WTC11 (cell line): ENCODE results near the gene MON2. TPM values are rescaled to one million over a fixed set of nuclear protein-coding genes. Genes with fewer than 3 reads are reported as not detected.

ENCODE experiments used
- ATAC-seq: fragments of 200-7000 bp; cut with Tn5 transposase; 2 replicates; pipeline ENCODE4 v1.10.0; 2021; ENCODE audit warnings: mild to moderate bottlenecking, moderate library complexity
- CTCF ChIA-PET: fragments of 300-600 bp; sonication (Branson Sonifier 250); formaldehyde crosslinking; loops from one replicate; lab custom pipeline; 2021; ENCODE audit warnings: antibody characterized with exemption; lab: Charles Lee
- POLR2A ChIA-PET: fragments of 350-600 bp; sonication (Branson Sonifier 250); formaldehyde crosslinking; loops from one replicate; lab custom pipeline; 2021; ENCODE audit warnings: antibody characterized with exemption; lab: Charles Lee
- DNase-seq: peaks from one replicate; pipeline ENCODE4 v3.0.0; 2021; ENCODE audit warnings: low spot score
- H3K27ac Mint-ChIP-seq: 2 replicates; pipeline ENCODE4 v1.8.0; 2021; ENCODE audit warnings: mixed read lengths
- H3K27me3 Mint-ChIP-seq: 2 replicates; pipeline ENCODE4 v1.8.0; 2021; ENCODE audit warnings: low read depth, mild to moderate bottlenecking, moderate library complexity, mixed read lengths
- H3K36me3 Mint-ChIP-seq: 2 replicates; pipeline ENCODE4 v1.8.0; 2021; ENCODE audit warnings: mixed read lengths
- H3K4me1 Mint-ChIP-seq: 2 replicates; pipeline ENCODE4 v1.8.0; 2022; ENCODE audit warnings: mixed read lengths
- H3K4me3 Mint-ChIP-seq: 2 replicates; pipeline ENCODE4 v1.8.0; 2021; ENCODE audit warnings: mild to moderate bottlenecking, moderate library complexity, mixed read lengths
- H3K9me3 Mint-ChIP-seq: 2 replicates; pipeline ENCODE4 v1.8.0; 2021; ENCODE audit warnings: mixed read lengths
- AFF4 ChIP-seq: sonication (generic); formaldehyde crosslinking; IDR thresholded peaks from 2 replicates; pipeline ENCODE4 v1.8.1; 2023; ENCODE audit warnings: mild to moderate bottlenecking, missing genetic modification reagents, borderline replicate concordance
- CREB1 ChIP-seq: sonication (generic); formaldehyde crosslinking; IDR thresholded peaks from 2 replicates; pipeline ENCODE4 v1.8.0; 2023; ENCODE audit warnings: mild to moderate bottlenecking, missing genetic modification reagents
- EMX1 ChIP-seq: fragments of 250-450 bp; sonication (Bioruptor Pico); IDR thresholded peaks from 2 replicates; pipeline ENCODE4 v1.8.0; 2021; ENCODE audit warnings: mild to moderate bottlenecking
- GABPB1 ChIP-seq: sonication (generic); formaldehyde crosslinking; IDR thresholded peaks from 2 replicates; pipeline ENCODE4 v1.8.1; 2023; ENCODE audit warnings: mild to moderate bottlenecking, missing genetic modification reagents
- HMGA2 ChIP-seq: fragments of 250-450 bp; sonication (Bioruptor Pico); IDR thresholded peaks from 2 replicates; pipeline ENCODE4 v1.4.0; 2021; ENCODE audit warnings: mild to moderate bottlenecking, moderate library complexity
- KAT7 ChIP-seq: sonication (generic); formaldehyde crosslinking; IDR thresholded peaks from 2 replicates; pipeline ENCODE4 v1.8.1; 2023; ENCODE audit warnings: missing genetic modification reagents, mild to moderate bottlenecking, borderline replicate concordance
- MAX ChIP-seq: sonication (generic); formaldehyde crosslinking; IDR thresholded peaks from 2 replicates; pipeline ENCODE4 v1.8.0; 2022; ENCODE audit warnings: mild to moderate bottlenecking, missing genetic modification reagents
- NR1H2 ChIP-seq: sonication (generic); formaldehyde crosslinking; IDR thresholded peaks from 2 replicates; pipeline ENCODE4 v1.9.0; 2021; ENCODE audit warnings: mild to moderate bottlenecking, moderate library complexity, missing genetic modification reagents
- NR2C2 ChIP-seq: sonication (generic); formaldehyde crosslinking; IDR thresholded peaks from 2 replicates; pipeline ENCODE4 v1.8.0; 2022; ENCODE audit warnings: mild to moderate bottlenecking, missing genetic modification reagents
- PRDM15 ChIP-seq: sonication (generic); formaldehyde crosslinking; IDR thresholded peaks from 2 replicates; pipeline ENCODE4 v1.8.0; 2022; ENCODE audit warnings: missing genetic modification reagents
- PREB ChIP-seq: sonication (generic); formaldehyde crosslinking; IDR thresholded peaks from 2 replicates; pipeline ENCODE4 v1.8.1; 2022; ENCODE audit warnings: mild to moderate bottlenecking, missing genetic modification reagents, moderate library complexity, borderline replicate concordance
- PRRX2 ChIP-seq: fragments of 250-450 bp; sonication (Bioruptor Pico); IDR thresholded peaks from 2 replicates; pipeline ENCODE4 v1.8.0; 2021; ENCODE audit warnings: mild to moderate bottlenecking
- RELA ChIP-seq: sonication (generic); formaldehyde crosslinking; IDR thresholded peaks from 2 replicates; pipeline ENCODE4 v1.8.1; 2022; ENCODE audit warnings: missing genetic modification reagents, mild to moderate bottlenecking, borderline replicate concordance
- SOX15 ChIP-seq: fragments of 250-450 bp; sonication (Bioruptor Pico); IDR thresholded peaks from 2 replicates; pipeline ENCODE4 v1.9.0; 2021; ENCODE audit warnings: mild to moderate bottlenecking
- TEAD4 ChIP-seq: sonication (generic); formaldehyde crosslinking; IDR thresholded peaks from 2 replicates; pipeline ENCODE4 v1.8.0; 2022; ENCODE audit warnings: mild to moderate bottlenecking, missing genetic modification reagents
- TP53 ChIP-seq: sonication (generic); formaldehyde crosslinking; IDR thresholded peaks from 2 replicates; pipeline ENCODE4 v1.8.1; 2023; ENCODE audit warnings: mild to moderate bottlenecking, missing genetic modification reagents
- USF2 ChIP-seq: sonication (generic); formaldehyde crosslinking; IDR thresholded peaks from 2 replicates; pipeline ENCODE4 v1.8.1; 2023; ENCODE audit warnings: mild to moderate bottlenecking, missing genetic modification reagents, moderate library complexity
- ZBTB43 ChIP-seq: sonication (generic); formaldehyde crosslinking; IDR thresholded peaks from 2 replicates; pipeline ENCODE4 v1.8.1; 2023; ENCODE audit warnings: mild to moderate bottlenecking, missing genetic modification reagents
- ZMAT4 ChIP-seq: fragments of 250-450 bp; sonication (Bioruptor Pico); IDR thresholded peaks from 2 replicates; pipeline ENCODE4 v1.9.0; 2021; ENCODE audit warnings: mild to moderate bottlenecking
- ZNF121 ChIP-seq: sonication (generic); formaldehyde crosslinking; IDR thresholded peaks from 2 replicates; pipeline ENCODE4 v1.8.0; 2023; ENCODE audit warnings: missing genetic modification reagents
- ZNF423 ChIP-seq: fragments of 250-450 bp; sonication (Bioruptor Pico); IDR thresholded peaks from 2 replicates; pipeline ENCODE4 v2.1.2; 2022; ENCODE audit warnings: mild to moderate bottlenecking, moderate library complexity
- ZNF425 ChIP-seq: fragments of 250-450 bp; sonication (Bioruptor Pico); conservative IDR thresholded peaks from 2 replicates; pipeline ENCODE4 v1.9.0; 2021; ENCODE audit warnings: mild to moderate bottlenecking
- total RNA-seq: library from RNA; stranded (reverse); gene quantifications from 3 replicates; pipeline ENCODE4 v1.2.3, GENCODE V29; 2021

Gene MON2
- total RNA-seq, 1 experiment from 2014 or later: 25.8 TPM

- TF ChIP-seq PREB: no peak
- TF ChIP-seq SOX15: no peak
Measured at GRCh38 chr12:62543324-62543723, 76.7 kb downstream of the MON2 start (continued).

- Mint-ChIP-seq H3K9me3 (no peaks in the 10 kb centered on the region), H3K27ac (peak overlapping the region; percentile 42; the same call in 1 of the 2 replicates), H3K4me1 (no peaks in the 10 kb centered on the region), H3K4me3 (no peak overlapping the region), H3K36me3 (peaks cover 9% of the 10 kb centered on the region; the same call in 1 of the 2 replicates), H3K27me3 (no peaks in the 10 kb centered on the region)
- no peak for ATAC-seq
- ChIA-PET CTCF (interaction anchor here (1.1 kb wide), 1 partner anchor 38 kb away, joined by 3 read pairs; no protein-coding TSS in a partner anchor), POLR2A (no interaction called here)
- no peak for DNase-seq
- no peak for TF ChIP-seq EMX1
- no peak for TF ChIP-seq TP53 (CRISPR knock-in tag)
- no peak for TF ChIP-seq MAX (CRISPR knock-in tag)
- no peak for TF ChIP-seq ZNF425 (CRISPR knock-in tag)
- TF ChIP-seq ZBTB43: no peak
- no peak for TF ChIP-seq NR1H2 (CRISPR knock-in tag)
- TF ChIP-seq ZMAT4 (CRISPR knock-in tag): no peak
- no peak for TF ChIP-seq GABPB1
- TF ChIP-seq PRDM15: no peak
- no peak for TF ChIP-seq TEAD4 (CRISPR knock-in tag)
- no peak for TF ChIP-seq PRRX2
- no peak for TF ChIP-seq USF2
- TF ChIP-seq CREB1: no peak
- TF ChIP-seq NR2C2 (CRISPR knock-in tag): no peak
- no peak for TF ChIP-seq RELA (CRISPR knock-in tag)
- TF ChIP-seq KAT7 (CRISPR knock-in tag): no peak
- no peak for TF ChIP-seq AFF4 (CRISPR knock-in tag)
- no peak for TF ChIP-seq ZNF121 (CRISPR knock-in tag)
- no peak for TF ChIP-seq HMGA2 (CRISPR knock-in tag)
- no peak for TF ChIP-seq ZNF423 (CRISPR knock-in tag)
Measured at GRCh38 chr12:62543741-62544140, 77.1 kb downstream of the MON2 start.
